Activated naive CD4-positive, alpha-beta T cell treated with anti-CD3 and anti-CD28 coated beads, Interleukin-2, amount 50 U/mL, for 16 hours (primary cell): ENCODE results near the gene MEGF11.
A peak's percentile ranks its signal among the peaks of the same experiment; 100 is the strongest.

Experiments used
- DNase-seq: peaks from one replicate; pipeline ENCODE4 v3.0.0-alpha.2; 2020

Gene MEGF11

GRCh38 chr15:65926899-65927298, 326.7 kb downstream of the MEGF11 start:
- no peak for DNase-seq

- DNase-seq, result no peak
Observed at GRCh38 chr15:65926459-65926858, 327.1 kb downstream of the MEGF11 start.

- no peak for DNase-seq
Observed at GRCh38 chr15:65925338-65925737, 328.2 kb downstream of the MEGF11 start.

GRCh38 chr15:65924004-65924403, 329.5 kb downstream of the MEGF11 start:
- DNase-seq, result no peak

- no peak for DNase-seq
Observed at GRCh38 chr15:65923264-65923663, 330.3 kb downstream of the MEGF11 start.

- DNase-seq, result no peak
Observed at GRCh38 chr15:65922621-65923020, 330.9 kb downstream of the MEGF11 start.

- no peak for DNase-seq
Observed at GRCh38 chr15:65921780-65922179, 331.8 kb downstream of the MEGF11 start.

GRCh38 chr15:65920825-65921309, 332.7 kb downstream of the MEGF11 start:
- DNase-seq, result no peak

GRCh38 chr15:65920121-65920520, 333.4 kb downstream of the MEGF11 start:
- no peak for DNase-seq

- DNase-seq, result no peak
Observed at GRCh38 chr15:65919353-65919752, 334.2 kb downstream of the MEGF11 start.

GRCh38 chr15:65918945-65919344, 334.6 kb downstream of the MEGF11 start:
- DNase-seq, result no peak

- DNase-seq, result no peak
Observed at GRCh38 chr15:65918357-65918920, 335.1 kb downstream of the MEGF11 start.

- DNase-seq, result no peak
Observed at GRCh38 chr15:65917936-65918335, 335.6 kb downstream of the MEGF11 start.

- no peak for DNase-seq
Observed at GRCh38 chr15:65917407-65917756, 336.2 kb downstream of the MEGF11 start.

GRCh38 chr15:65916664-65917406, 336.7 kb downstream of the MEGF11 start:
- peak; percentile 29 for DNase-seq

- DNase-seq, result no peak
Observed at GRCh38 chr15:65916041-65916663, 337.4 kb downstream of the MEGF11 start.

GRCh38 chr15:65914981-65915925, 338.3 kb downstream of the MEGF11 start:
- no peak for DNase-seq

GRCh38 chr15:65914386-65914785, 339.2 kb downstream of the MEGF11 start:
- no peak for DNase-seq

- no peak for DNase-seq
Observed at GRCh38 chr15:65913631-65914199, 339.8 kb downstream of the MEGF11 start.

GRCh38 chr15:65912235-65912634, 341.3 kb downstream of the MEGF11 start:
- DNase-seq, result no peak

- no peak for DNase-seq
Observed at GRCh38 chr15:65910341-65910740, 343.2 kb downstream of the MEGF11 start.

GRCh38 chr15:65909831-65910230, 343.7 kb downstream of the MEGF11 start:
- DNase-seq, result no peak

- DNase-seq, result no peak
Observed at GRCh38 chr15:65908876-65909275, 344.7 kb downstream of the MEGF11 start.
